GM12875 (cell line): ENCODE data around the gene CWC15.

ENCODE experiments used
- H3K4me3 ChIP-seq: one replicate; pipeline ENCODE4 v1.5.1; 2011; ENCODE audit warnings: low read depth, low read length, control low read depth
- CTCF ChIP-seq: IDR thresholded peaks from 2 replicates; pipeline ENCODE4 v1.5.1; 2011; ENCODE audit warnings: low read depth, mild to moderate bottlenecking, control low read depth, inconsistent platforms, low read length, moderate library complexity, borderline replicate concordance; ENCODE audit not compliant: insufficient read depth

Gene CWC15

GRCh38 chr11:94998285-94998684 is 24.9 kb upstream of the CWC15 start:
- H3K4me3 ChIP-seq, result no peak overlapping the region

GRCh38 chr11:94997437-94997836 is 24.1 kb upstream of the CWC15 start:
- H3K4me3 ChIP-seq, result no peak overlapping the region
- TF ChIP-seq CTCF, result peak; percentile 6; the same call in 1 of the 2 replicates

More at GRCh38 chr11:94998285-94998684, 24.9 kb upstream of the CWC15 start:
- TF ChIP-seq CTCF, result no peak

GRCh38 chr11:94993400-94993943 is 20.1 kb upstream of the CWC15 start:
- H3K4me3 ChIP-seq, result no peak overlapping the region
- no peak for TF ChIP-seq CTCF

GRCh38 chr11:94988748-94989147 is 15.4 kb upstream of the CWC15 start:
- no peak overlapping the region for H3K4me3 ChIP-seq
- TF ChIP-seq CTCF, result no peak

- no peak for TF ChIP-seq CTCF
- H3K4me3 ChIP-seq, result no peak overlapping the region
Measured at GRCh38 chr11:94987378-94987777, 14.0 kb upstream of the CWC15 start.

- H3K4me3 ChIP-seq, result no peak overlapping the region
- TF ChIP-seq CTCF, result no peak
Measured at GRCh38 chr11:94975599-94975998, 2.2 kb upstream of the CWC15 start.

GRCh38 chr11:94974178-94974577 is 822 bp upstream of the CWC15 start:
- TF ChIP-seq CTCF, result no peak

More at GRCh38 chr11:94974178-94974577, 822 bp upstream of the CWC15 start:
- H3K4me3 ChIP-seq, result peak overlapping the region; percentile 90
